CD14-positive monocyte (primary cell): ENCODE data around the gene FOXF2. TPM values are rescaled to one million over a fixed set of nuclear protein-coding genes. Genes with fewer than 3 reads are reported as not detected.

Source experiments
- DNase-seq, 3 donors: peaks; one replicate each; pipeline ENCODE4 v3.0.0-alpha.2; 2011 to 2022
- H2AFZ ChIP-seq: 2 replicates; pipeline ENCODE4 v1.6.0; 2012; ENCODE audit warnings: mild to moderate bottlenecking, low read depth, low read length, inconsistent platforms; ENCODE audit not compliant: insufficient read depth, poor library complexity, severe bottlenecking
- H3K27ac ChIP-seq, 2 donors: 1 replicate in 1 of 2; 2 replicates in 1 of 2; pipeline ENCODE4 v1.5.1; 2012 to 2013; ENCODE audit warnings: low read length in 2 of 2, control low read depth in 1 of 2, inconsistent platforms in 1 of 2, low read depth in 1 of 2, mild to moderate bottlenecking in 1 of 2
- H3K27me3 ChIP-seq, 2 donors: one replicate each; pipeline versions ENCODE4 v1.6.0 to v1.6.1; 2011 to 2013; ENCODE audit warnings: low read length in 2 of 2; ENCODE audit not compliant: control insufficient read depth in 2 of 2, insufficient read depth in 2 of 2
- H3K36me3 ChIP-seq, 2 donors: replicated peaks in 1 of 2; 1 replicate in 1 of 2; 2 replicates in 1 of 2; pipeline versions ENCODE4 v1.5.1 to v1.6.1; 2012 to 2013; ENCODE audit warnings: low read length in 2 of 2, control low read depth in 1 of 2, inconsistent platforms in 1 of 2, mild to moderate bottlenecking in 1 of 2; ENCODE audit not compliant: insufficient read depth in 2 of 2, control insufficient read depth in 1 of 2
- H3K4me1 ChIP-seq, 2 donors: 1 replicate in 1 of 2; 2 replicates in 1 of 2; pipeline versions ENCODE4 v1.5.1 to v1.6.1; 2012 to 2013; ENCODE audit warnings: low read length in 2 of 2, control low read depth in 1 of 2, inconsistent platforms in 1 of 2, mild to moderate bottlenecking in 1 of 2, moderate library complexity in 1 of 2; ENCODE audit not compliant: insufficient read depth in 2 of 2, control insufficient read depth in 1 of 2
- H3K4me2 ChIP-seq: replicated peaks from 2 replicates; pipeline ENCODE3; 2012; ENCODE audit warnings: low read length, moderate library complexity, mild to moderate bottlenecking; ENCODE audit not compliant: poor library complexity, severe bottlenecking; ENCODE audit errors: extremely low read depth
- H3K4me3 ChIP-seq, 3 experiments: fragments of 200-600 bp in 1 of 3; sonication (generic) in 1 of 3; replicated peaks in 1 of 3; 1 replicate in 2 of 3; 2 replicates in 1 of 3; pipeline ENCODE4 v1.5.1; 2011 to 2013; ENCODE audit warnings: low read length in 3 of 3, mild to moderate bottlenecking in 3 of 3, control low read depth in 2 of 3, low read depth in 2 of 3, inconsistent platforms in 1 of 3, moderate library complexity in 1 of 3
- H3K79me2 ChIP-seq: 2 replicates; pipeline ENCODE4 v1.6.0; 2012; ENCODE audit warnings: mild to moderate bottlenecking, control low read depth, inconsistent platforms, low read length, moderate library complexity; ENCODE audit not compliant: insufficient read depth
- H3K9ac ChIP-seq: 2 replicates; pipeline ENCODE4 v1.6.0; 2017; ENCODE audit warnings: low read length, mild to moderate bottlenecking; ENCODE audit not compliant: insufficient read depth, poor library complexity, severe bottlenecking
- H3K9me3 ChIP-seq, 2 donors: replicated peaks in 1 of 2; 1 replicate in 1 of 2; 2 replicates in 1 of 2; pipeline versions ENCODE4 v1.5.1 to v1.6.1; 2012 to 2013; ENCODE audit warnings: low read length in 2 of 2, control low read depth in 1 of 2; ENCODE audit not compliant: control insufficient read depth in 1 of 2, insufficient read depth in 1 of 2
- H4K20me1 ChIP-seq: 2 replicates; pipeline ENCODE4 v1.6.0; 2012; ENCODE audit warnings: mild to moderate bottlenecking, low read length, control low read depth, moderate library complexity; ENCODE audit not compliant: insufficient read depth
- H3K27ac Mint-ChIP-seq, 7 donors: one replicate each; pipeline ENCODE4 v1.8.0; 2020; ENCODE audit warnings: mild to moderate bottlenecking in 7 of 7, mixed read lengths in 7 of 7, moderate library complexity in 6 of 7, inconsistent platforms in 2 of 7
- H3K27me3 Mint-ChIP-seq, 3 donors: one replicate each; pipeline ENCODE4 v1.8.0; 2021 to 2022; ENCODE audit warnings: low read depth in 3 of 3, mild to moderate bottlenecking in 3 of 3, mixed read lengths in 3 of 3, moderate library complexity in 3 of 3, inconsistent platforms in 1 of 3
- H3K36me3 Mint-ChIP-seq, 2 donors: one replicate each; pipeline ENCODE4 v1.8.0; 2020; ENCODE audit warnings: mixed read lengths in 2 of 2, inconsistent platforms in 1 of 2, mild to moderate bottlenecking in 1 of 2
- H3K4me1 Mint-ChIP-seq: one replicate; pipeline ENCODE4 v1.8.0; 2020; ENCODE audit warnings: mild to moderate bottlenecking, mixed read lengths
- H3K4me3 Mint-ChIP-seq, 2 donors: one replicate each; pipeline ENCODE4 v1.8.0; 2020; ENCODE audit warnings: mild to moderate bottlenecking in 2 of 2, mixed read lengths in 2 of 2, moderate library complexity in 1 of 2
- H3K9me3 Mint-ChIP-seq, 7 donors: one replicate each; pipeline ENCODE4 v1.8.0; 2020 to 2022; ENCODE audit warnings: mixed read lengths in 7 of 7, mild to moderate bottlenecking in 6 of 7, moderate library complexity in 6 of 7, inconsistent platforms in 2 of 7
- WGBS: methylation state at CpG from one replicate; pipeline ENCODE4 v1.1.5; 2013; ENCODE audit warnings: missing lambda C conversion rate; ENCODE audit not compliant: insufficient coverage; 5-methylcytosine and 5-hydroxymethylcytosine counted together
- intact Hi-C, 2 donors: fragments of 100-400 bp; cut with micrococcal nuclease; formaldehyde crosslinking; loops; one replicate each; pipeline versions ENCODE4 v1.15.0 to v1.15.1; 2023
- polyA plus RNA-seq, 3 donors: library from polyadenylated mRNA; depleted of rRNA in 1 of 3; unstranded in 2 of 3; stranded (reverse) in 1 of 3; fragments of 300-500 nt in 2 of 3; fragments of >200 nt in 1 of 3; fragmentation: Illumina TruSeq in 2 of 3; gene quantifications; 1 replicate in 2 of 3; 2 replicates in 1 of 3; pipeline ENCODE4 v1.2.3, GENCODE V29; 2012 to 2021
- TF ChIP-seq, protein P1 (sequence below): fragments of 200-600 bp; IDR thresholded peaks from one replicate; pipeline ENCODE4 v1.8.0; 2022; ENCODE audit warnings: antibody characterized with exemption, mild to moderate bottlenecking

Gene FOXF2
- polyA plus RNA-seq, 3 donors = 0.03 TPM; not detected in 2

DNA sequence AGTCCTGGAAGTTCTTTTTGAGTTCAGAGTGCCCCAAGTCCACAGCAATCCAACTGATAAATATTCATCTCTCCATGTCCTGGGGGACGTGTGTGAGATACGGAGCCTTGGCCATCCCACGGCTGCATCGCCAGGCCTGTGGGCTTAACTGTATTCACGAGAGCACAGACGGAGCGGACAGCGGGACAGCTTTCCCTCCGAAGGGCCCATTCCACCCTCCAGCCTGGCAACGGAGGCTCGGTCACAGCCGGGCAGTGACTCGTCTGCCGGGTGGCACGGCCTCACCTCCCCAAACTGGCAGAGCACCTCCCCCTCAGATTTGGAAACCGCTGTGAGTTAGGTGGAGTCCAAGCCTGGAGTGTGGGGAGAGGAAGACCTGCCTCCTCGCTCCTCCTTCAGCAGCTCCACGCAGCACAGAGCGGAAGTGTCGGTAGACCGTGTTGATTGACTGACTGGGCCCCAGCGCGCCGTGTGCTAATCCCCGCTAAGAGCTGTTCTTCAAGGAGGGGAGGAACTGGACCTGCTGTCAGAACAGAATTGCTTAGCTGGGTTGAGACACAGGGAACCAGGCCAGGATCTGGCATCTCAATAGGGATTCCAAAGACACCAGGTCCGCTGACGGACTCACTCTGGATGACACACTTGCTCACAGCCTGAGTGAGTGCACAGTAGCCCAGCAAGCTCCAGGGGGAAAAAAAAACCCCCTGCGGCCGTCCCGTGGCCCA lies 10.9 kb downstream of the FOXF2 start:
- Histone ChIP-seq H3K4me2 (no peak overlapping the region), H3K9ac (no peak overlapping the region), H3K4me3 (no peak overlapping the region), H3K79me2 (no peaks in the 10 kb centered on the region), H3K27ac (no peak overlapping the region), H3K4me1 (peaks cover 20% of the 10 kb centered on the region in 2 donors), H3K9me3 (peaks cover 0 to 5% of the 10 kb centered on the region in 2 donors), H3K27me3 (peaks cover 37 to 62% of the 10 kb centered on the region in 2 donors), H3K36me3 (no peaks in the 10 kb centered on the region), H2AFZ (no peak overlapping the region), H4K20me1 (no peaks in the 10 kb centered on the region)
- TF ChIP-seq, protein P1, sequence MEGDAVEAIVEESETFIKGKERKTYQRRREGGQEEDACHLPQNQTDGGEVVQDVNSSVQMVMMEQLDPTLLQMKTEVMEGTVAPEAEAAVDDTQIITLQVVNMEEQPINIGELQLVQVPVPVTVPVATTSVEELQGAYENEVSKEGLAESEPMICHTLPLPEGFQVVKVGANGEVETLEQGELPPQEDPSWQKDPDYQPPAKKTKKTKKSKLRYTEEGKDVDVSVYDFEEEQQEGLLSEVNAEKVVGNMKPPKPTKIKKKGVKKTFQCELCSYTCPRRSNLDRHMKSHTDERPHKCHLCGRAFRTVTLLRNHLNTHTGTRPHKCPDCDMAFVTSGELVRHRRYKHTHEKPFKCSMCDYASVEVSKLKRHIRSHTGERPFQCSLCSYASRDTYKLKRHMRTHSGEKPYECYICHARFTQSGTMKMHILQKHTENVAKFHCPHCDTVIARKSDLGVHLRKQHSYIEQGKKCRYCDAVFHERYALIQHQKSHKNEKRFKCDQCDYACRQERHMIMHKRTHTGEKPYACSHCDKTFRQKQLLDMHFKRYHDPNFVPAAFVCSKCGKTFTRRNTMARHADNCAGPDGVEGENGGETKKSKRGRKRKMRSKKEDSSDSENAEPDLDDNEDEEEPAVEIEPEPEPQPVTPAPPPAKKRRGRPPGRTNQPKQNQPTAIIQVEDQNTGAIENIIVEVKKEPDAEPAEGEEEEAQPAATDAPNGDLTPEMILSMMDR = no peak
- no peak overlapping the region for H3K27ac Mint-ChIP-seq
- 93% methylated on average over 20 of the region's 30 CpGs for WGBS
- peaks cover 0 to 2% of the 10 kb centered on the region in 2 donors for H3K36me3 Mint-ChIP-seq
- H3K4me3 Mint-ChIP-seq = no peak overlapping the region
- no peak for DNase-seq
- peaks cover 0 to 7% (median 0%) of the 10 kb centered on the region in 7 donors for H3K9me3 Mint-ChIP-seq
- peaks cover 5% of the 10 kb centered on the region for H3K4me1 Mint-ChIP-seq
- intact Hi-C loops = no loop called here
- peaks cover 34 to 50% (median 39%) of the 10 kb centered on the region in 3 donors for H3K27me3 Mint-ChIP-seq

DNA sequence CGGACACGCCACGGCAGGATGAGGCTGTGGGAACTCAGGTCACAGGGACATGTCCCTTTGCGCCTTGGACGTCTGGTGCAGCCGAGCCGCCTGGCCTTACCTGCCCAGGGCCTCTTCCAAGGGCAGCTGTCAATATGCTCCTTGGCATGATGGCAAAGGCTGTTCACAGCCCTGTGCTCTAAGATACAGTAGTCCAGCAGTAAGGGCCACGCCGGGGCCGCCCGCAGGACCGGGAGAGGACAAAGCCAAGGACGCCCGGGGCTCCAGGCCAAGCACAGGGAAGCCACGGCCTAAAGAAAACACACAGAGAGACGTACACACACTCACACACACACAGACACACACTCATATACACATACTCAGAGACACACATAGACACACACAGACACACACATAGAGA lies 13.0 kb downstream of the FOXF2 start:
- no peak for DNase-seq
- no peak overlapping the region for H3K9ac ChIP-seq
- TF ChIP-seq, protein P1 = no peak
- no peak overlapping the region for H3K27ac ChIP-seq
- H3K36me3 ChIP-seq = no peaks in the 10 kb centered on the region
- H3K4me2 ChIP-seq = no peak overlapping the region
- Mint-ChIP-seq H3K27ac (no peak overlapping the region), H3K4me1 (peaks cover 13% of the 10 kb centered on the region), H3K4me3 (no peak overlapping the region), H3K27me3 (peaks cover 13 to 35% (median 19%) of the 10 kb centered on the region in 3 donors), H3K9me3 (peaks cover 0 to 2% (median 0%) of the 10 kb centered on the region in 7 donors), H3K36me3 (no peaks in the 10 kb centered on the region)
- no peak overlapping the region for H3K4me3 ChIP-seq
- peaks cover 19 to 41% of the 10 kb centered on the region in 2 donors for H3K27me3 ChIP-seq
- H2AFZ ChIP-seq = no peak overlapping the region
- 90% methylated on average over 16 of the region's 16 CpGs for WGBS
- peaks cover 40 to 41% of the 10 kb centered on the region in 2 donors for H3K4me1 ChIP-seq
- intact Hi-C loops = no loop called here
- H4K20me1 ChIP-seq = no peaks in the 10 kb centered on the region
- H3K9me3 ChIP-seq = no peaks in the 10 kb centered on the region
- no peaks in the 10 kb centered on the region for H3K79me2 ChIP-seq
